Right forelimb (tissue), 1 donor: ENCODE data around the gene CHAMP1.
"Not testable (repeated sequence)": the region's sequence is repeated elsewhere in the genome, so short reads cannot be mapped to it uniquely, and the experiment has no call there.

Source experiments
- DNase-seq: peaks from one replicate; pipeline ENCODE4 v3.0.0-alpha.2; 2018

Gene CHAMP1

GRCh38 chr13:114303700-114304327 is 10.5 kb upstream of the CHAMP1 start:
- no peak for DNase-seq

DNA sequence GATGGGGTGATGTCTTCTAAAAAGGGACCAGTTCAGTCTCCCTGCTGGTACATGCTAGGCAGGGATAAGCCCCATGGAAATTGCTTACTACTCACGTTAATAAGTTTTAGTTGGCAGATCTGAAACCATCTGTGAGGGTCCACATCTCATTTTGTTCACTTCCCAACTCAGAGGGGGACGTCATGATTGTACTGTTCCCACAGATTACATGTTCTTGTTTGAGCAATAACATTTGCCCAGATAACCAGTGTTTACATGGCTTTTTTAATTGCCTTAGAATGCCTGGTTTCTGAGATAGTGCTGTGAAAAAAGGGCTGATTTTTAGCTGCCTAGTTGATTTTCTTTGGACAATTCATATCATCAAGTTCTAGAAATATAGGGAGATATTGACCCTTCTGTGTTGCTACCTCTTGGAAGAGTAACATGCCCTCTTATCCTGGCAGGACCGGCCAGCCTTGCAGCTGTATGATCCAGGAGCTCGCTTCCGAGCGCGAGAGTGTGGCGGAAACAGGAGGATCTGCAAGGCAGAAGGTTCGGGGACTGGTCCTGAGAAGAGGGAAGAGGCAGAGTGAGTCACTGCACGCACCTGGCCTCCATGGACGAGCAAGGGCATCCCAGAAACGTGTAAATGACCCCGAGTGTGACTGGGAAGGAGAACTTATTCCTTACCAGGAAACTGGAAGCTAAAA is 9.8 kb upstream of the CHAMP1 start:
- no peak for DNase-seq

GRCh38 chr13:114309086-114309485 is 5.2 kb upstream of the CHAMP1 start:
- DNase-seq: no peak

GRCh38 chr13:114309806-114310410 is 4.4 kb upstream of the CHAMP1 start:
- no peak for DNase-seq

- no peak for DNase-seq
Observed at GRCh38 chr13:114310956-114311355, 3.3 kb upstream of the CHAMP1 start.

DNA sequence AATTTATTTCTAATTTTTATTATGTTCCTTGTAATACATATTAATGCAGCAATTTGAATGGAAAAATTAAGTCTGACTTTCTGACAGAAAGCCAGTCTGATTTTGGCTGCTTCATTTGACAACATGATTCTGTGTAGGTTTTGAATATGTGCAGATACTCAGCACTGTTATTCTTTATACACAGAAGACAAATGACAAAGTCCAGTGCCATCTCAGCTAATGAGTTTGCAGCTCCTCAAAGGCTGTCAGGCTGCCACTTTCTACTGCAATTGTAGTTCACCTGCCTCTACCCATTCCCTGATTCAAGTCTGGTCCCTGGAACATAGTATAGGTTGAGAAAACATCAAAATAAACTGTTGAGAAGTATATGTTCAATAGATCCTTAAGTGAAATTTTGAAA is 2.9 kb upstream of the CHAMP1 start:
- no peak for DNase-seq

GRCh38 chr13:114311908-114312307 is 2.4 kb upstream of the CHAMP1 start:
- no peak for DNase-seq

GRCh38 chr13:114313061-114313860 is 1.0 kb upstream of the CHAMP1 start:
- no peak for DNase-seq

- no peak for DNase-seq
Observed at GRCh38 chr13:114315074-114315785, 927 bp downstream of the CHAMP1 start.

DNA sequence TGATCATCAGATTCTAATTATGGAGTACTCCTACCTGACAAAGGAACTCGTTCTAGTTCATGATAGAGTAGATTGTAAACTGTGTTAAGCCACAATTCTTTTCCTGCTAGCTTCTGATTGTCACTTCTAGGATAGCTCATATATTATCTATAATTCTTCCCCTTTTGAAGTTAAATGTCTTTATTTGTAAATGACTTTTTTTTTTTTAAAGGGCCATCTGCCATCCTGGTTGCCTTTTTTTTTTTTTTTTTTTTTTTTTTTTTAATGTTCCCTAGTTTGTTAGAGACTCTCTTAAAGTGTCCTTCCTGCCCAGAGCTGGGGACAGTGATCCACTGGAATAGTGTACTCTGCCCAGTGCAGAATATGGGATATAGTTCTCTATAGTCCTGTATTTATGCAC is 4.3 kb downstream of the CHAMP1 start:
- no peak for DNase-seq

- no peak for DNase-seq
Observed at GRCh38 chr13:114319441-114319913, 5.2 kb downstream of the CHAMP1 start.

DNA sequence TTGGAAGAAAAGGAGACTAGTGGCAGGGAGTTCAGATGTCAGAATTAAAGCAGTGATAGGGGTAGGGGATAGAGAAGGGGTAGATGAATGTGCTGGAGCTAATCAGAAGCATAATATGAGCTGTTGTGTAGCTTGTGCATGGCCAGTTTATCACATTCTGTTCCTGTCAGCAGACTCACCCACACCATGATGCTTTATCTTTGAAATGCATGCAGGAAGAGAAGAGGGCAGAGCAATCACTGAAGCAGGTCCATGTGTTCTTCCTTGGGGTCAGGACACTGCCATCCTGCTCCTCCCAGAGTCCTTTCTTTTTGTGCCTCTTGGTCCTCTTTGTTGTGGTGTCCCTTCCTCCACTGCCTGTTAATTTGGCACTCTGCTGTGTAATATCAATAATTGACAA is 5.8 kb downstream of the CHAMP1 start:
- DNase-seq: no peak

- DNase-seq: no peak
Observed at GRCh38 chr13:114321256-114321655, 7.0 kb downstream of the CHAMP1 start.

DNA sequence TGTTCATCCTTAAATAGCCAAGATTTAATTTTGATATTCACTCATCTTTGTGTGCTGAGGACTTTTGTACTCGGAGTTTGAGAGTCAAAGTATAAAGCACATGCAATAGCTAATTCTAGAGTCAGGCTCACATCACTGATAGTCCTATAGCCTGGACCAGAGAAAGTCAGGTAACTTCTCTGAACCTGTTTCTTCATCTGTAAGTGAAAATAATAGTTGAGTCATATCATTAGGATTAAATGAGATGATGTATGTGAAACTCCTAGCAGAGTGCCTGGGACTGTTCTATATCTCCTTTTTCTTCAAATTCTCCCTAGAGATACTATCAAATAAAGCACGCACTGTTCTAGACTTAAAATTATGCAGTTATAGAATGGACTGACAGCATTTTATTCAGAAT is 9.0 kb downstream of the CHAMP1 start:
- no peak for DNase-seq

DNA sequence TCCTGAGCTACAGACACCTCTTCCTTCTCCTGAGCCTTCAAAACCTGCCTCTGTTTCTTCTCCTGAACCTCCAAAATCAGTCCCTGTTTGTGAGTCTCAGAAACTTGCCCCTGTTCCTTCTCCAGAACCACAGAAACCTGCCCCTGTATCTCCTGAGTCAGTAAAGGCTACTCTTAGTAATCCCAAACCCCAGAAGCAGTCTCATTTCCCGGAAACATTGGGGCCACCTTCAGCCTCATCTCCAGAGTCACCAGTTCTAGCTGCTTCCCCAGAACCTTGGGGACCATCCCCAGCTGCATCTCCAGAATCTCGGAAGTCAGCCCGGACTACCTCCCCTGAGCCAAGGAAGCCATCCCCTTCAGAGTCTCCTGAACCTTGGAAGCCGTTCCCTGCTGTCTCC is 10.0 kb downstream of the CHAMP1 start:
- DNase-seq: no peak

DNA sequence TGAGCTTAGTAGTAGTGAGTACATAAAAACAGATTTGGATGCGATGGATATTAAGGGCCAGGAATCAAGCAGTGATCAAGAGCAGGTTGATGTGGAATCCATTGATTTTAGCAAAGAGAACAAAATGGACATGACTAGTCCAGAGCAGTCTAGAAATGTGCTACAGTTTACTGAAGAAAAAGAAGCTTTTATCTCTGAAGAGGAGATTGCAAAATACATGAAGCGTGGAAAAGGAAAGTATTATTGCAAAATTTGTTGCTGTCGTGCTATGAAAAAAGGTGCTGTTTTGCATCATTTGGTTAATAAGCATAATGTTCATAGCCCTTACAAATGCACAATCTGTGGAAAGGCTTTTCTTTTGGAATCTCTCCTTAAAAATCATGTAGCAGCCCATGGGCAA is 11.4 kb downstream of the CHAMP1 start:
- no peak for DNase-seq

DNA sequence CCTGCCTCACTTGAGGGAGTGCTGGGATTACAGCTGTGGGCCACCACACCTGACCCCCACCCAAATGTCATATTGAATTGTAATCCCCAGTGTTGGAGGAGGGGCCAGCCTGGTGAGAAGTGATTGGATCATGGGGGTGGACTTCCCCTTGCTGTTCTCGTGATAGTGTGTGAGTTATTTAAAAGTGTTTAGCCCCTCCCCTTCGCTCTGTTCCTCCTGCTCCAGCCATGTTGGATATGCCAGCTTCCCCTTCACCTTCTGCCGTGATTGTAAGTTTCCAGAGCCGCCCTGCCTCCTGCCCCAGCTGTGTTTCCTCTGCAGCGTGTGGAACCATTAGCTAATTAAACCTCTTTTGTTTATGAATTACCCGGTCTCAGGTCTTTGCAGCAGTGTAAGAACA is 13.7 kb downstream of the CHAMP1 start:
- no peak for DNase-seq

DNA sequence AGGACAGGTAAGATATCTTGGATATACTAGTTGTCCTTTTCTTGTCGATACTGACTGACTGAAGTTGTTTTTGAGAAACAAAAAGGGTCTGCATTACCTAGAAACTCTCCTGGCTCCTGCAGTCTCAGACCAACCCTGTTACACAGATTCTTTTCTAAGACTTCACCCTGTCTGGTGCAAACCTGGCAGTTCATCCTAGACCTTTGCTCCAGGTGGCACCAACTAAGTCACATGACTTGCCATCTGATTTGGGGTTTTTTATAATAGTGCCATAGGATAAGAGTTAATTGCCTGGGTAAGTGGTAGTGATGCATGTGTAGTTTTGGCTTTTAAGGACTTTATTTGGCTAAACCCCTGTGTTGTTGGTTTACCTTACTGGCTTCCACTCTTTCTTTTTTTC is 14.3 kb downstream of the CHAMP1 start:
- no peak for DNase-seq

- DNase-seq: no peak
Observed at GRCh38 chr13:114330086-114330485, 15.8 kb downstream of the CHAMP1 start.

GRCh38 chr13:114333881-114334280 is 19.6 kb downstream of the CHAMP1 start:
- DNase-seq: not testable (repeated sequence)

- DNase-seq: no peak
Observed at GRCh38 chr13:114334305-114335053, 20.2 kb downstream of the CHAMP1 start.

DNA sequence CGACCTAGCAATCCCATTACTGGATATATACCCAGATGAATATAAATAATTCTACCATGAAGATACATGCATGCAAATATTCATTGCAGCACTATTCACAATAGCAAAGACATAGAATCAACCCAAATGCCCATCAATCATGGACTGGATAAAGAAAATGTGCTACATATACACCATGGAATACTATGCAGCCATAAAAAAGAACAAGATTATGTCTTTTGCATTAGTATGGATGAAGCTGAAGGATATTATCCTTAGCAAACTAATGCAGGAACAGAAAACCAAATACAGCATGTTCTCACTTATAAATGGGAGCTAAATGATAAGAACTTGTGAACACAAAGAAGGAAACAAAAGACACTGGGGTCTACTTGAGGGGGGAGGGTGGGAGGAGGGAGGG is 22.2 kb downstream of the CHAMP1 start:
- DNase-seq: not testable (repeated sequence)
